AML-193 (cell line): Measurements from ENCODE around the gene MUC6.

Source experiments
- DNase-seq, 2 experiments: peaks; one replicate each; lab custom pipeline; 2025; lab: John Stamatoyannopoulos, UW

MUC6 gene

DNA sequence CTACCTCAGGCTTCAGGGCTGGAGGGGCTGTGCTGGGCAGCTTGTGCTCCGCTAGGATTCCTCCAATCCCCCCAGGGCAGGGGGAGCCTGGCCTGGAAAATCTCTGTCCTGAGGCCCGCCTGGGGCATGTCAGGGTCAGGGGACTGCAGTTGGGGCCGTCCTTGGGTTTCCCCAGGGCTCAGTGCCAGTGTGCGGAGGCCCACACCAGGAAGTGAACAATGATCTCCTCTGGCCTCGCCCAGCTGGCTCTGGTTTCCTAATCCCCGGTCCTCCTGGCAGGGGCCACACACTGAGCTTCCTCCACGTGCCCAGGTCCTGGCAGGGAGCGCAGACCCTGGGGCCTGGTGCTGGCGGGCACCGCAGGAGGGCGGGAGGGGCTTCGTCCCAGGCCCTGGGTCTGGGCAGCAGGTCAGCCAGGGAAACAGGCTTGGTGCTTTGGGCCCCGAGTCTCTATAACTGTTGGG is 36.8 kb upstream of the MUC6 start:
- no peak for DNase-seq

- DNase-seq = no peak
Measured at GRCh38 chr11:1072821-1073231, 36.3 kb upstream of the MUC6 start.

DNA sequence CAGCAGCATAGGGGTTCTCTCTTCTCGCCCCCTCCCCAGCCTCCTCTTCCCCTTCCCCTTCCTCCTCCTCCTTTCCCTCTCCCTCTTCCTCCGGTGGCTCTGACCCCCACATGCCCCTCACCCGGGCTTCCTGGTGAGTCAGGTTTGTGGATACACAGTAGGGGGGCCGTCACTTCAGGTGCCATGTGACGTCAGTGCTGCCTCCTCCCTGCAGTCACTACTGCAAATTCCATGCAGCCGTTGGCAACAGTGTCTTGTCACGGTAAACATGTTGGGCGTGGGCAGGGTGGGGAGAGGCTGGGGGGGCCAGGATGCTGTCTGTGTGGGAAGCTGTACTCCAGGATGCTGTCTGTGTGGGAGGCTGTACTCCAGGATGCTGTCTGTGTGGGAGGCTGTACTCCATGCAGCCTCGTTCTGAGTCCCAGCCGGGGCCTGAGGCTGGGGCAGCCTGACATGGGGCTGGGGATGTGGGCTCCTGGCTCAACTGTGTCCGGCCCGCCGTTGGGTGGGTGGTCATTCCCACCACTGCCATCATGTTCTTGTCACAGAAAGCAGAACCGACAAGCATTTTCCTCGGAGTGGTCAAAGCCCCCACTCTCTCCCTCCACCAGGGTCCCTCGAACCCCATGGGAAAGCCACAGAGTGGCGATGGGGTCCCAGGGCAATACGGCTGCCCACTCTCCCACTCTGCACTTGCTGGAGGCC is 35.8 kb upstream of the MUC6 start:
- no peak for DNase-seq

- no peak for DNase-seq
Measured at GRCh38 chr11:1071571-1072115, 35.1 kb upstream of the MUC6 start.

DNA sequence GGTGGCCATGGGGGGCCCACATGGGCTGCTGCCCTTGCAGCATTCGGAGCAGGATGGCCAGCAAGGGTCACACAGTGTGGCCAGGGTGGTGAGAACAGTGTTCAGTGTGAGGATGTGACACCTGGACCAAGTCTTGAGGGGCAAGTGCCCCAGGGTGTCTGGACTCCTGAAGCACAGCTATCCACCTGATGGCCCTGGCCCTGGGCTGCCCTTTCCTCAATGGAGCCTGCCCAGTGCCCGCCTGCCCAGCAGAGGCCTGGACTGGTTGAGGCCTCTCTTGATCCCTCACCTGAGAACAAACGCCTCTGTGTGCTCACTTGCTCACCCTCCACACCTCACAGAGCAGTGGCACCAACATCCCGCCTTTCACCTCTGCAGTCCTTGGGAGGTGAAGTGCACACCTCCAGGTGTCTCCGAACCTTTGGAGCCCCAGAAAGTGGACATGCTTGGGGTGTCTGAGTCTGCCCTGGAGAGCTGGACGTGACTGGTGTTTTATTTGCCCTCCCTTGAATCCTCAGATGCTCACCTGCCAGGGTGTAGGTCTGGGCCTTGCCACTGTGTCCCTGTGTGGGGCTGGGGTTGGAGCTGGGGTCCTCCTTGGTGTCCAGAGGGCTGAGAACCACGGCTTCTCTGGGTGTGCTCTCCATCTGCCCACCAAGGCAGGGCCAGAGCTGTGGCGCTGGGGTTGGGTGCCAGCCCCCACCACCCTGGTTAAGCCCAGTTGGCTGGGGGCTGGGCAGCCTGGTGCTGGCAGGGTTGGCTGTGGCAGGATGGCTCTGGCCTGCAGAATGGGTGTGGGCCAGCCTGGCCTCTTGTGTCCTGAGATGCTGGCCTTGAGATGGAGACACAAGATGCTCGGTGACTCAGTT is 34.3 kb upstream of the MUC6 start:
- DNase-seq = no peak

- no peak for DNase-seq
Measured at GRCh38 chr11:1069740-1070139, 33.2 kb upstream of the MUC6 start.

GRCh38 chr11:1067812-1068496 is 31.4 kb upstream of the MUC6 start:
- no peak for DNase-seq

- no peak for DNase-seq
Measured at GRCh38 chr11:1064167-1064566, 27.6 kb upstream of the MUC6 start.

GRCh38 chr11:1062075-1062820 is 25.7 kb upstream of the MUC6 start:
- no peak for DNase-seq

DNA sequence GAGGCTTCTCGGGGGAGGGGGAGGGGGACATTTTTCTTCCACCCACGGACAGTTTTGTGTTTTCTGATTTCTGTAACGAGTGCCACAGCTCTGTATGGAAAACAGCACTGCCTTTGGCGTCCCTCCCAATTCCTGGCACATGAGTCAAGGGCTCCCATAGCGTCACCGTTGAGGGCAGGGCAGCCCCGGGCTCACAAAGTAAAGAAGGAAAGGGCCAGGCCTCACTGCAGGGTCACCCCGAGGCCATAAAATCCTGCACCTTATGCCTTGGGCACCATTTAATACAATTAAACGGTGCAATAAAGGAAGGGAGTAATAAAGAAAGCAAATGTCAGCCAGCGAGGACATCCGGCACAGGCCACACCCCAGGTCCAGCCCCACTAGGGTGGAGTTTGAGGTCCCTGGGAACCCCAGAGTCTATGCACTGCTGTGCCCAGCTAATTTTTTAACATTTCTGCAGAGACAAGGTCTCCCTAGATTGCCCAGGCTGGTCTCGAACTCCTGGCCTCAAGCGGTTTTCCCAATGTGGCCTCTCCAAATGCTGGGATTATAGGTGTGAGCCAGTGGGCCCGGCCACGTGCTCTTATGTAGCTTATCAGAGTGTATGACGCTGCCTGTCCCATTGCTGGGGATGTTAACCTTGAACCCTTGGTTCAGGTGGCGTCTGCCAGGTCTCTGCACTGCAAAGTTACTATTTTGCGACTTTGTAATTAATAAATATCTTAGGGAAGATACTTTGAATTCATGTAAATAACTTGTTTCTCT is 24.5 kb upstream of the MUC6 start:
- no peak for DNase-seq

DNA sequence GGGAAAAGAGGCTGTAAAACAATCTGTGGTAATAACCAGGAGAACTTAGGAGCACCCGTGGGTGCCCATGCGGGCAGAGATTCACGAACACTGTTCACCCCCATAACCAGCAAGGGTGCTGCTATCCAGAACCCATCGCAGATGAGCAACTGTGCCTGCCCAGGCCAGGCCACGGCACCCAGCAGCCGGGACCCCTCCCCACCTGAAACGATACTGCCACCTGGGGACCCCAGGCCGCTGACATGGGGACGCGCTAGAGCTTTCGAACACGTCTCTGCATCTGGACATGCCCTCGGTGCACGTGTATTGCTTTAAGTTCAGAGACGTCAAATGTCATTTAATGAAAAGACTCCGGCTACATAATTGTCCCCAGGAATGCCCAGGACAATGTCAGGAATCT is 23.9 kb upstream of the MUC6 start:
- no peak for DNase-seq

- DNase-seq = no peak
Measured at GRCh38 chr11:1059759-1060158, 23.2 kb upstream of the MUC6 start.

- DNase-seq = no peak
Measured at GRCh38 chr11:1057806-1058205, 21.3 kb upstream of the MUC6 start.

GRCh38 chr11:1055990-1056771 is 19.7 kb upstream of the MUC6 start:
- no peak for DNase-seq

- DNase-seq = no peak
Measured at GRCh38 chr11:1055109-1055703, 18.7 kb upstream of the MUC6 start.

DNA sequence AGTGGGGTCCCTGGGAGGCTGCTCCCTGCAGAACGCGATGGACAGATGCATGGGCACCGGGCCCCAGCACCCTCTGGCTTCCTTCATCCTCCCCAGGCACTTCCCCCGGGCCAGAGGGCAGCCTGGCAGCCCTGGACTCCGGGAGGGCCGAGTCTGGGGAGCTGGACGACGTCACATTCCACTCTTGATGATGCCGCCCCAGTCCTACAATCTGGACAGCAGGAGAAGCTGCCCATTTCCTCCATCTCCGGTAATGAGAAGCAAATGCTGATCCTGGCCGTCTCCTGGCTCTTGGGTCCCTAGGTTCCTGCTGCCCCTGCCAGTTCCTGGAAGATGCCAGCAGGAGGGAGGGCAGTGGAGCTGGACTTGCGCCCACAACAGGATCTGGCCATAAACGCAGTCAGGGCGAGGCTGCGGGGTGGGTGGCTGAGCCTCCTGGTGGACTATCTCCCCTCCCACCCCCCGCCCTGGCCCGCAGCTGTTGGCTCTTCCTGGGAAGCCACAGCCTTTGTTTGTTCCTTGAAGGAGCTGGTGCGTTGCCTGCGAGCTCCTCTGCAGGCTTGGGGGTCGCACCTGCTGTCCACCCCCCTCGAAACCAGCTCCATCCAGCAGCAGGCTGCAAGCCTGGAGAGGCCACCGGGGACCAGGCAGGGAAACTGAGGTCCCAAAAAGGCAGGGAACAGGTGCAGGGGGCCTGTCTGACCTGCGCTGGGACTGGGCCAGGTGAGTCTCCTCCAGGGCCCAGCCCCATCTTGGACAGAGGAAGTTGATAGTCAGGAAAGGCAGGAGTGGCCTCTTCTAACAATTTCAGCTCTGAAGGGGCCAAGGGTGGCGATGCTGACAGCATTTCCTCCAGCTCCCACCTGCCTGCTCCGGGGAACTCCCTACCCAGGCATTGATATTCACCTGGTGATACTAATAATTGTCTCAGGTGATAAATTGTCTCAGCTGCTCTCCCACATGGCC is 17.9 kb upstream of the MUC6 start:
- no peak for DNase-seq

DNA sequence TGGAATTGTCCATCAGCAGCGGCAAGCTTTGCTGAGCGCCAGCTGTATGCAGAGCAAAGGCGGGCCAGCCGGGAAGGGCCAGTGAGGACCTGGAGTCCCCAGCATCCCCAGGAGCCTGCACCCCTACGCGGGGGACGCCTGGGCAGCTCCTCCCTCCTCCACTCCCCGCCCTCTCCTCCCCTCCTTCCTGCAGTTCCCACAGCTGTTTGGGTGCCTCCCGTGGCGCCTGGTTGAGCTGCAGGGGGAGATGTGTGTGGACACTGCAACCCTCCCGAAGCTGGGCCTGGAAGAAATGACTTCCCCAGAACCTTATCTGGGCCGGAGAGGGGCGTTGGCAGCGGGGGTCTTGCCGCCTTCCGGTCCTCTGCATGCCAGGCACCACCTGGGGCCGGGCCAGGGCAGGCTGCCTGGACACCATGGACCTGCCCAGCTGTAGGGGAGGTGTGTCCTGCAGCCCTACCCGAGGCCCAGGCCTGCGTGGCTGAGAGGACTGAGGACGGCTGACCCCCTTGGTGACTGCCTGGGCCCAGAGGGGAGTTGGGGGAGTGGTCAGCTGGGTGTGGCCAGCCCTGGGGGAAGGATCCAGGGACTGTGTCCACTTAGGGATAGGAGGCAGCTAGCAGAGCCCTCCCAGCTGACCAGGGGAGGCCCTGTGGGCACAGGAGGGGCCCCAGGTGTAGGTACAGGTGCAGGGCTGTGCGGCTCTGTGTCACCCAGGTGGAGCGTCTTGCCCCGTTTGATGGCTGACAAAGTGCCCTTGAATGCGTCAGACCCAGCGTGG is 16.8 kb upstream of the MUC6 start:
- DNase-seq = no peak
